Suprapubic skin (tissue), 4 donors: ENCODE measurements around the gene OS9. TPM values are rescaled to one million over a fixed set of nuclear protein-coding genes. Genes with fewer than 3 reads are reported as not detected.

Source experiments
- DNase-seq, 2 donors: peaks; one replicate each; pipeline ENCODE4 v3.0.0-alpha.2; 2019; ENCODE audit warnings: low spot score in 2 of 2
- H3K27ac ChIP-seq: fragments of 200-600 bp; sonication (generic); one replicate; pipeline ENCODE4 v1.5.1; 2019
- H3K27me3 ChIP-seq: fragments of 200-600 bp; sonication (generic); one replicate; pipeline ENCODE4 v1.5.1; 2019
- H3K36me3 ChIP-seq: fragments of 200-600 bp; sonication (generic); one replicate; pipeline ENCODE4 v1.5.1; 2019
- H3K4me1 ChIP-seq: fragments of 200-600 bp; sonication (generic); one replicate; pipeline ENCODE4 v1.5.1; 2019
- H3K4me3 ChIP-seq: fragments of 200-600 bp; sonication (generic); one replicate; pipeline ENCODE4 v1.5.1; 2019; ENCODE audit warnings: mild to moderate bottlenecking
- H3K9me3 ChIP-seq: fragments of 200-600 bp; sonication (generic); one replicate; pipeline ENCODE4 v1.5.1; 2019
- CTCF ChIP-seq, 2 donors: fragments of 200-600 bp in 1 of 2; fragments of 450-650 bp in 1 of 2; sonication (generic) in 1 of 2; IDR thresholded peaks; one replicate each; pipeline ENCODE4 v1.5.1; 2016 to 2019; ENCODE audit warnings: antibody characterized with exemption in 2 of 2, mild to moderate bottlenecking in 1 of 2, moderate library complexity in 1 of 2
- EP300 ChIP-seq: sonication (generic); formaldehyde crosslinking; IDR thresholded peaks from one replicate; pipeline ENCODE4 v1.6.1; 2017; ENCODE audit warnings: antibody characterized with exemption
- POLR2A ChIP-seq, 2 donors: fragments of 450-650 bp; IDR thresholded peaks; one replicate each; pipeline ENCODE4 v1.6.1; 2017; ENCODE audit warnings: antibody characterized with exemption in 2 of 2, mild to moderate bottlenecking in 2 of 2, moderate library complexity in 2 of 2
- POLR2AphosphoS5 ChIP-seq, 3 donors: sonication (generic); formaldehyde crosslinking; IDR thresholded peaks; one replicate each; pipeline ENCODE4 v1.6.1; 2017; ENCODE audit warnings: antibody characterized with exemption in 3 of 3
- WGBS: methylation state at CpG from one replicate; pipeline ENCODE4 v1.1.5; 2018; 5-methylcytosine and 5-hydroxymethylcytosine counted together
- total RNA-seq, 4 donors: library from RNA; depleted of rRNA; stranded (reverse); fragments of >200 nt; gene quantifications; one replicate each; pipeline ENCODE4 v1.1.0, GENCODE V29; 2016

Gene OS9
- total RNA-seq, 4 donors from 2014 or later = 165 to 282 (median 236) TPM

GRCh38 chr12:57729321-57729844, 35.5 kb downstream of the OS9 start:
- peaks cover 8% of the 10 kb centered on the region for H3K27me3 ChIP-seq

DNA sequence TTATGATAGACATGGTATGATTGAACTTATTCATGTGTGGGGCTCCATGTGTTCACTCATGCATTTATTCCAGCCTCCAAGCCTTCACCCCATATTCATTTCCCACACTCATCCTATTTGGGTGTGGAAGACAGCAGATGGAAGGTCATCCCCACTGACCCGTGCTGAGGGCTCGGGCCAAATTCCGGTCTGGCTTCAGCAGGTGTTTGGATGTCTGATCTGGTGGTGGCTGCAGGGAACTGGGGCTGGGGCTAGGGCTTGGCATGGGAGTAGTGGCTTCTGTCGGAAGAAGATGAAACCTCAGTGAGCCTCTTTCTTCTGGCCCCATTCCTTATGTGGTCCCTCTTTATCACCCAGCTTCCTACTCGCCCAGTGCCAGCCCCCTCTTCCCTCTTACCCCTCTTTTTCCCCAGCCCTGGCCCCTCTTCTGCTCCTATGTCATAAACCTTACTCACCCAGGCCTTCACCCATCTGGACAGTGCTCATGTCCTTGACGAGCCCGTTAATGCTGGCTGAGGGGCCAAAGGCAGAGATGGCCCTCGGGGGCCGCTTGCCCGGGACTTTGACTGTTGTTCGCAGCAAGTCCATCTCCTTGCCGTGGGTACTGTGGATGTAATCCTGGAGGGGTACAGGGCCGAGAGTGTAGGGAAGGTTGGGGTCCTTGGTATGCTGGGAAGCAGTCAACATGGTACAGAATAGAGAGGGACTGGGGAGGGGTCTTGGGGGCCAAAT, 36.6 kb downstream of the OS9 start:
- Histone ChIP-seq H3K4me3 (no peak overlapping the region), H3K27me3 (peaks cover 19% of the 10 kb centered on the region), H3K9me3 (no peaks in the 10 kb centered on the region), H3K4me1 (peaks cover 24% of the 10 kb centered on the region), H3K36me3 (no peaks in the 10 kb centered on the region), H3K27ac (no peak overlapping the region)
- TF ChIP-seq POLR2A (IDR thresholded peaks at IDR 0.05) (no peak), EP300 (no peak), CTCF (IDR thresholded peaks at IDR 0.05) (no peak), POLR2AphosphoS5 (IDR thresholded peaks at IDR 0.05) (no peak)
- no peak for DNase-seq
- WGBS = 89% methylated on average over 13 of the region's 13 CpGs

More at GRCh38 chr12:57729321-57729844, 35.5 kb downstream of the OS9 start:
- no peak for DNase-seq
- H3K4me1 ChIP-seq = peaks cover 27% of the 10 kb centered on the region
- 35% methylated on average over 5 of the region's 5 CpGs for WGBS
- no peak overlapping the region for H3K4me3 ChIP-seq
- H3K36me3 ChIP-seq = no peaks in the 10 kb centered on the region
- TF ChIP-seq POLR2A (IDR thresholded peaks at IDR 0.05) (no peak), EP300 (no peak), POLR2AphosphoS5 (IDR thresholded peaks at IDR 0.05) (no peak), CTCF (IDR thresholded peaks at IDR 0.05) (no peak)
- no peak overlapping the region for H3K27ac ChIP-seq
- H3K9me3 ChIP-seq = no peaks in the 10 kb centered on the region

- H3K4me3 ChIP-seq = no peak overlapping the region
- TF ChIP-seq POLR2AphosphoS5 (IDR thresholded peaks at IDR 0.05) (no peak), POLR2A (IDR thresholded peaks at IDR 0.05) (no peak), EP300 (no peak)
- 79% methylated on average over 18 of the region's 19 CpGs for WGBS
- H3K36me3 ChIP-seq = no peaks in the 10 kb centered on the region
- peaks cover 26% of the 10 kb centered on the region for H3K4me1 ChIP-seq
- peaks cover 29% of the 10 kb centered on the region for H3K27me3 ChIP-seq
- no peaks in the 10 kb centered on the region for H3K9me3 ChIP-seq
- no peak for DNase-seq
- H3K27ac ChIP-seq = no peak overlapping the region
Measured at GRCh38 chr12:57731411-57732080, 37.6 kb downstream of the OS9 start.

DNA sequence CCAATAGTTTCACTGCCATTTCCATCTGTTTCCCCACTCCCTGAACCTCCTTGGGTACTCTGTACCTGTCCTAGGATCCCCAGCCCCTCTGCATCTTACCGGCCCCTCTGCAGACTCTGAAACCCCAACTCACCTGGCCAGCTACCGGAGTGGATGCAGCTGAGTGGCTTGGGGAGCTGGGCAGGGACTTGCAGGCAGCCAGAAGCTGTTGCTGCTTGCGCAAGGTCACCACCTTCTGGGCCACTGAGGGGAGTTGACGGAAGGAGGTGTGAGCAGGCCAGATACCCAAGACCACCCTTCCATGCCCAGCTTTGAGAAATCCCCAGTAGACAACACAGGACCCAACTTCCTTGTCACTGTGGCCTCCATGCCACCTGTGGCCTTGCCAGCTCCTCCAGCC, 38.3 kb downstream of the OS9 start:
- TF ChIP-seq CTCF (IDR thresholded peaks at IDR 0.05) (no peak), POLR2AphosphoS5 (IDR thresholded peaks at IDR 0.05) (no peak), POLR2A (IDR thresholded peaks at IDR 0.05) (no peak), EP300 (no peak)
- Histone ChIP-seq H3K9me3 (no peaks in the 10 kb centered on the region), H3K27ac (no peak overlapping the region), H3K36me3 (no peaks in the 10 kb centered on the region), H3K4me3 (no peak overlapping the region), H3K4me1 (peaks cover 26% of the 10 kb centered on the region), H3K27me3 (peaks cover 36% of the 10 kb centered on the region)
- 86% methylated on average over 4 of the region's 4 CpGs for whole genome bisulfite sequencing
- DNase-seq = no peak

DNA sequence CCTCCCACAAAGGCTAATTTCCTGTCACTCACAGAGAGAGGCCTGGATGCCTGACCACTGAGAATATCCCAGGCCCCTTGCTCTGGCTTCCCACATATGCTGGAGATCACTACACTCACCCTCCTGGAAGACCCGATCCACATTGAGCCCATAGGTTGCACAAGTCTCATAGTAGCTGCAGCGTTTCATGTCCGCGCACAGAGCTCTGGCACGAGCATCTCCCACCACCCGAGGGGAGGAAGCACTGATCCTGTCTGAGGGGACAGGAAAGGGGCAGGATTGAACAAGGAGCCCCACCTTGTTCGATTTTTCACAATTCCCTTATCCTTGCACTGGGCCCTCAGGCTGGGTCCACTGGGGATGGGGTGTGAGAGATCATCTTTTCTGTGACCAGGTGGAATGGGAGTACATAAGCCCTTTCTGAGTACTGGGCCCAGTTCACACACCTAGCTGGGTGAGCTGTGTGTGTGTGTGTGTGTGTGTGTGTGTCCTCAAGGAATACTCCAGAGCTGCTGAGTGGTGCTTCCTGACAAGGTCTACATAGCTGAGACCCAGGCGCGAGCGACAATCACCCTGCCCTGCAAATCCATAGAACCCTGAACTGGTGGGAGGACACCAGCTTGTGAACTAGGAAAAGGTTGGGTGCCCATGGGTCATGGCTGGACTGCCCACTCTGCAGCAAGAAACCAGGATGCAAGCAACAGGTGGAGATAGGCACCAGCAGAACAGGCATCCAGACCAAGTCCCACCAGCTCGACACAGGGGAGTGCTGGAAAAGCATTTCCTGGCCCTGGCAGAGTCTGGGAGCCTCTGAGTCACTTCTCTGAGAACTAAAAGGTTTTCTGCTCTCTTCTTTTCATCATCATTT, 39.0 kb downstream of the OS9 start:
- no peak for DNase-seq
- 70% methylated on average over 9 of the region's 11 CpGs for WGBS
- Histone ChIP-seq H3K27me3 (peaks cover 43% of the 10 kb centered on the region), H3K36me3 (no peaks in the 10 kb centered on the region), H3K27ac (no peak overlapping the region), H3K4me3 (no peak overlapping the region), H3K4me1 (peaks cover 27% of the 10 kb centered on the region), H3K9me3 (no peaks in the 10 kb centered on the region)
- no peak for TF ChIP-seq EP300
- TF ChIP-seq POLR2A (IDR thresholded peaks at IDR 0.05) = no peak
- TF ChIP-seq POLR2AphosphoS5 (IDR thresholded peaks at IDR 0.05) = no peak
- no peak for TF ChIP-seq CTCF (IDR thresholded peaks at IDR 0.05)
